Measurements from ENCODE around the gene XPC.

XPC gene

DNA sequence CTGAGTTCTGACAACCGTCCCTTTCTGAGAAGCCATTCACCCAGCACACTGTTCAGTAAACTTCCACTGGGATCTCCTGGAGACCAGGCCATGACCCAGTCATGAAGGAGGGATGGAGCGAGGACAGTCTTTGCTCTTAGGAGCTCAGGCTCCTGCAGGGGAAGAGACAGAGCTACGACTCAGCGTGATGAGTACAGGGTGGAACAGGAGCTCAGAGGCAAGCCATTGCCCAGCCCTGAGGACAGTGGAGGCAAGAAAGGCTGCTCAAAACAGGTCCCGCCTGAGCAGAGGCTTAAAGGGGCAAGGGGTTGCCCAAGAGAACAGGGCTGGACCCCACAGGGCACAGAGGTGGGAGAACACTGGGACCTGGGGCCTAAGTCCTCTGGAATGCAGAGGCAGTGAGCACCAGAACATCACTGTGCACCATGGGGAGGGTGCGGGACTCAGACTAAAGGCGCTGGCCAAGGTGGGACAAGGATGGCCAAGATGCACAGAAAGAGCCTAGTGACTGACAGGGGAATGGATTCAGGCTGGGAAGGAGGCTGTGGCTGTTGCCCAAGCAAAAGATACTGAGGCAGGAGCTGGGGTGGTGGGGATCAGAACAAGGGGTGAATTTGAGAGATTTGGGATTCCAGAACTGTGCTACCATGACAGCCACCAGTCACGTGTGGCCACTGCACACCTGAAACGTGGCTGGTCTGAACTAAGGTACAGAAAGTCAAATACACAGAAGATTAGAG is 27.7 kb downstream of the XPC start:
- Histone ChIP-seq H4K20me1 (ENCODE audit: insufficient read depth, low read length) (no peaks in the 10 kb centered on the region), H2AFZ (ENCODE audit: low read length) (no peak overlapping the region), H3K79me2 (ENCODE audit: insufficient read depth, low read length) (no peaks in the 10 kb centered on the region), H3K4me2 (ENCODE audit: low read length) (no peak overlapping the region), H3K9me3 (ENCODE audit: low read length) (no peaks in the 10 kb centered on the region), H3F3A (ENCODE audit: insufficient read depth, low read length) (no peaks in the 10 kb centered on the region), H3K4me3 (ENCODE audit: low read depth, low read length, poor library complexity, severe bottlenecking) (no peak overlapping the region), H3K27me3 (ENCODE audit: insufficient read depth, low read length) (no peaks in the 10 kb centered on the region), H3K36me3 (ENCODE audit: insufficient read depth, low read length) (peaks cover 26% of the 10 kb centered on the region; the same call in 1 of the 2 replicates), H3K9me2 (ENCODE audit: low read depth, low read length) (no peaks in the 10 kb centered on the region), H3K27ac (ENCODE audit: low read depth, low read length, poor library complexity, severe bottlenecking) (no peak overlapping the region), H3K9ac (ENCODE audit: low read length) (no peak overlapping the region), H3K4me1 (ENCODE audit: insufficient read depth, low read length, severe bottlenecking) (no peaks in the 10 kb centered on the region)
- TF ChIP-seq, protein P1, sequence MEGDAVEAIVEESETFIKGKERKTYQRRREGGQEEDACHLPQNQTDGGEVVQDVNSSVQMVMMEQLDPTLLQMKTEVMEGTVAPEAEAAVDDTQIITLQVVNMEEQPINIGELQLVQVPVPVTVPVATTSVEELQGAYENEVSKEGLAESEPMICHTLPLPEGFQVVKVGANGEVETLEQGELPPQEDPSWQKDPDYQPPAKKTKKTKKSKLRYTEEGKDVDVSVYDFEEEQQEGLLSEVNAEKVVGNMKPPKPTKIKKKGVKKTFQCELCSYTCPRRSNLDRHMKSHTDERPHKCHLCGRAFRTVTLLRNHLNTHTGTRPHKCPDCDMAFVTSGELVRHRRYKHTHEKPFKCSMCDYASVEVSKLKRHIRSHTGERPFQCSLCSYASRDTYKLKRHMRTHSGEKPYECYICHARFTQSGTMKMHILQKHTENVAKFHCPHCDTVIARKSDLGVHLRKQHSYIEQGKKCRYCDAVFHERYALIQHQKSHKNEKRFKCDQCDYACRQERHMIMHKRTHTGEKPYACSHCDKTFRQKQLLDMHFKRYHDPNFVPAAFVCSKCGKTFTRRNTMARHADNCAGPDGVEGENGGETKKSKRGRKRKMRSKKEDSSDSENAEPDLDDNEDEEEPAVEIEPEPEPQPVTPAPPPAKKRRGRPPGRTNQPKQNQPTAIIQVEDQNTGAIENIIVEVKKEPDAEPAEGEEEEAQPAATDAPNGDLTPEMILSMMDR (IDR thresholded peaks at IDR 0.05; ENCODE audit: low read length), result no peak
- no peak for TF ChIP-seq EZH2 (IDR thresholded peaks at IDR 0.05; ENCODE audit: borderline replicate concordance, low read length)

DNA sequence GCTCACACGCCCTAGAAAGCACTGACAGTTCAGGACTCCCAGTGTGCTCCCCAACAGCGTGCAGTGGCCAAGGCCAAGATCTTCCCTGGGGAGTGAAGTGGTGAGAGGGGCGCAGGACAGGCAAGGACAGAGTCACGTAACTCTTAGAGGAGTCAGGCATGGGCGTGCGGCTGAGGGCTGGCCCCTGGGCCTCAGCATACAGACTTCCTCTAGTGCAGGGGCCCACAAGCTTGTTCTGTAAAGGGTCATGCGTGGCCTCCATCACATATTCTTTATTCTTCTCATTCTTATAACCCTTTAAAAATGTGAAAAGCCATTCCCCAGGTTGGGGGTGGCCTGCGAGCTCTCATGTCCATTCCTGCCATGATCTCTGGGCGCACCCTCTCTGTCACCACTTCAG is 28.3 kb downstream of the XPC start:
- TF ChIP-seq, protein P1 (IDR thresholded peaks at IDR 0.05; ENCODE audit: low read length), result no peak
- no peak for TF ChIP-seq EZH2 (IDR thresholded peaks at IDR 0.05; ENCODE audit: borderline replicate concordance, low read length)
- peaks cover 26% of the 10 kb centered on the region; the same call in 1 of the 2 replicates for H3K36me3 ChIP-seq (ENCODE audit: insufficient read depth, low read length)
- no peak overlapping the region for H3K27ac ChIP-seq (ENCODE audit: low read depth, low read length, poor library complexity, severe bottlenecking)
- no peaks in the 10 kb centered on the region for H3K9me2 ChIP-seq (ENCODE audit: low read depth, low read length)
- H4K20me1 ChIP-seq (ENCODE audit: insufficient read depth, low read length), result no peaks in the 10 kb centered on the region
- H3K79me2 ChIP-seq (ENCODE audit: insufficient read depth, low read length), result no peaks in the 10 kb centered on the region
- H3K9ac ChIP-seq (ENCODE audit: low read length), result no peak overlapping the region
- no peak overlapping the region for H3K4me3 ChIP-seq (ENCODE audit: low read depth, low read length, poor library complexity, severe bottlenecking)
- H3F3A ChIP-seq (ENCODE audit: insufficient read depth, low read length), result no peaks in the 10 kb centered on the region
- H2AFZ ChIP-seq (ENCODE audit: low read length), result no peak overlapping the region
- H3K4me2 ChIP-seq (ENCODE audit: low read length), result no peak overlapping the region
- H3K27me3 ChIP-seq (ENCODE audit: insufficient read depth, low read length), result no peaks in the 10 kb centered on the region
- no peaks in the 10 kb centered on the region for H3K4me1 ChIP-seq (ENCODE audit: insufficient read depth, low read length, severe bottlenecking)
- no peaks in the 10 kb centered on the region for H3K9me3 ChIP-seq (ENCODE audit: low read length)

DNA sequence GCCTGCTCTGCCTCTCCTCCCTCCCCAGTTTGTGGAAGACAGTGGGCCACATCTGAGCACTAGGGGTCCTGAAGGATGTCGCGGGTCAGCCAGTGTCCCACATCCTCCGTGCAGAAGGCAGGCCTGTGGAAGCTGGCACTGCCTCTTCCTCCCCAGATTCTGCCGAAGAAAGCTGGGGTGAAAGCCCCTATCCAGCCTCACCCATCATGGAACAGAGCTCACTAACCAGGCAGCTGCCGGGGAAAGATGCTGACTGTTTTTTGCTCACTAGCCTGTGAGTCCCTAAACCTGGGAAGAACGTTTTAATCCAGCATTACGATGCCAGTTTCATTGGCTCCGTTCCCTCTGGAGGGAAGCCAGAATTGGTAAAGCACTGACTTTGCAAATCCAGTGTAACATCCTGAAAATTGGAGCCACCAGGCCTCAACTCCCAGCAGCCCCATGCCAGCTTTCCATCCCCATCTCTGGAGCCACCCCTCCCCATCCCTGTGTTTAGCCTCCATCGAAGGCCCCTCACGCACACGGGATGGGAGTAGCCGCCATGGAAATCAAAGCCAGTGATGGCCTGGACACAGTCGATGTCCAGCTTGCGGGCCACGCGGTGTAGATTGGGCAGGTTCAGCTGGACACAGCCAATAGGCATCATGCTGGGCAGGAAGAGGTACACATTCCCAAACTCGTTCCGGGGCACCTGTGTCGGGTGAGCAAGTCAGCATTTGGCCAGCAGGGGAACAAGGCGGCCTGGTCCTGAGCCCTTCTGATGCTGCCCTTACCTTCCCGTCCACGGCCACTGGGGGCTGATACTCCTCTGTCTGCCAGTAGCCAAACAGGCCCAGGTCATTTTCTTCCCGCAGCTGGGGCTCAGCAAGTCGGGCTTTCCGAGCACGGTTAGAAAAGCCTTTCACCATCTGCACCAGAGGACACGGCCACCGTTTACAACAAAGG is 30.1 kb downstream of the XPC start:
- TF ChIP-seq, protein P1 (IDR thresholded peaks at IDR 0.05; ENCODE audit: low read length), result no peak
- TF ChIP-seq EZH2 (IDR thresholded peaks at IDR 0.05; ENCODE audit: borderline replicate concordance, low read length), result no peak
- Histone ChIP-seq H3K27ac (ENCODE audit: low read depth, low read length, poor library complexity, severe bottlenecking) (no peak overlapping the region), H3K9ac (ENCODE audit: low read length) (no peak overlapping the region), H3K27me3 (ENCODE audit: insufficient read depth, low read length) (no peaks in the 10 kb centered on the region), H3K36me3 (ENCODE audit: insufficient read depth, low read length) (peaks cover 15% of the 10 kb centered on the region; the same call in 1 of the 2 replicates), H3K9me3 (ENCODE audit: low read length) (no peaks in the 10 kb centered on the region), H3K4me2 (ENCODE audit: low read length) (no peak overlapping the region), H3K9me2 (ENCODE audit: low read depth, low read length) (no peaks in the 10 kb centered on the region), H4K20me1 (ENCODE audit: insufficient read depth, low read length) (no peaks in the 10 kb centered on the region), H3K4me3 (ENCODE audit: low read depth, low read length, poor library complexity, severe bottlenecking) (no peak overlapping the region), H3K4me1 (ENCODE audit: insufficient read depth, low read length, severe bottlenecking) (peaks cover 12% of the 10 kb centered on the region), H3K79me2 (ENCODE audit: insufficient read depth, low read length) (no peaks in the 10 kb centered on the region), H2AFZ (ENCODE audit: low read length) (no peak overlapping the region), H3F3A (ENCODE audit: insufficient read depth, low read length) (no peaks in the 10 kb centered on the region)
